ENCODE data around the gene STAT2. TPM values are rescaled to one million over a fixed set of nuclear protein-coding genes. Genes with fewer than 3 reads are reported as not detected.

STAT2 gene
- total RNA-seq, 2 donors from 2014 or later: 108 to 113 TPM

DNA sequence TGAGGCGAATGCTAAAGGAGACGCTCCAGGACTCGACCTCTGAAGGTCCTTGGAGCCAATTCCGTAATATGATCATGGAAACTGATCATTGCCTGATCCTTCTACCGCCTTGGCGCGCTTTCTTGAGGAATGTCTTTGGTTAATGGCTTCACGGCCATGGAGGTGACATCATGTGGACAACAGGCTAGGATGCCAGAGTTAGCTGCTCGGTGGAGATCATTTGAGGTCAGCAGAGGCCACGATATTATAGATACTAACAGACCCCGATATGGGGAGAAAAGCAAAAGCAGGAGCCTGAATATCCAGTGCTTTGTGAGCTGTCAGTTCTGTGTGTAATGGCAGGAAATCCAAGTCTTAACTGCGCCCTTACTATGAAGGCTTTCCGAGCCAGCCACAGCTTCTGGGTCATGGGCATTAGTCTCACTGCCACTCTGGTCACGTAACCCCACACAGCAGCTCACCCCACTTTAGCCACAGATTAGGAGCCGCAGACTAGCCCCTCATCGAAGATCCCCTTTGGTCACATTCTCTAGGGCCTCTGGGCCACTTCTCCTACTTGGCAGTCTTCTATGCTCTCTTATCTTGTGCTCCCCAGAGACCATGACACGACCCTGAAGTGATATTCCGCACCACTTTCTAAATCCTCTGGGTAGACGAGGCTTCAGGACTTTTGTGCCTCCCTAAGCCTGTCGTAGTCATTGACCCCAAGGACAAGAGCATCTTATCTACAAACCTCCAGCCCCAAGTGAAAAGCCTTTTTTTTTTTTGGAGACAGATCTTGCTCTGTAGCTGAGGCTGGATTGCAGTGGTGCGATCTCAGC, 59.1 kb downstream of the STAT2 start:
- no peak for DNase-seq (ENCODE audit: low spot score)
- intact Hi-C loops (cut with DNase I): no loop called here

DNA sequence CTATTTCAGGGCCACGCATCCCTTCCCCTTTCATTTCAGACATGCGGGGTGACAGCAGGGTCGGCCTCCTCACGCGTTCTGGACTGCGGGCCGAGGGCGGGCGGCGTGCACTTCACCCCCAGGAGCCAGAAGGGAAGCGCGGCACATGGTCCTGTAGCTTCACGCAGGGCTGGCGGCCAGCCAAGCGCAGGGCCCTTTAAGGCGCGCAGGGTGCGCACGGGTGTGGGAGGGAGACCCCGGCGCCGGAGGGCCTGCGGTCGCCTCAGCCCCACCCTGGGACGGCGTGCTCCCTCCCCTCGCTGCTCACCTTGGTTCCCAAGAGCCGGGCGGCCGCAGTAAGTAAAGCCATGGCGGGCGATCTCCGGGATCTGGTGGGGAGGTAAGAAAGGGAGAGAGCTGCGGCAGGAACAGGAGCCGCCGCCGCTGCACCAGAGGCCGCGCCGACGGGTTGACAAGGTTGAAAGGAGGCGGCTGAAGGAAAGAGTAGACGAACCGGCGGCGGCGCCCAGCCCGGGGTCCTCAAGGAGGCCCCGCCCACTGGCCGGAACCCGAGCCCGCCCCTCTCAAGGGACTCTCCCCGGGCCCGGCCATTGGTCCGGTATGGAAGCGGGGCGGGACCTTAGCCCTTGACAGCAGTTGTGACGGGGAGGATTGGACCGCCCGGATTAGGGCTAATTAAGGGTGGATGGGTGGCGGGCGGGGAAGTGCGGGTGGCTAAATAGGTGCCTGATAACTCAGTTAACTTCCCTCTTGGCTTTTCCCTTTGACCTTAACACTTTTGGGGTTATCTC, 59.9 kb downstream of the STAT2 start, which contains the start of gene CS:
Gene CS, minus strand, starts transcription at position 478 of the 791 bp plus-strand sequence. Its CDS starts 129 bp downstream, at position 349.
- DNase-seq (ENCODE audit: low spot score): peak; percentile 99
- intact Hi-C loops (cut with DNase I): no loop called here

DNA sequence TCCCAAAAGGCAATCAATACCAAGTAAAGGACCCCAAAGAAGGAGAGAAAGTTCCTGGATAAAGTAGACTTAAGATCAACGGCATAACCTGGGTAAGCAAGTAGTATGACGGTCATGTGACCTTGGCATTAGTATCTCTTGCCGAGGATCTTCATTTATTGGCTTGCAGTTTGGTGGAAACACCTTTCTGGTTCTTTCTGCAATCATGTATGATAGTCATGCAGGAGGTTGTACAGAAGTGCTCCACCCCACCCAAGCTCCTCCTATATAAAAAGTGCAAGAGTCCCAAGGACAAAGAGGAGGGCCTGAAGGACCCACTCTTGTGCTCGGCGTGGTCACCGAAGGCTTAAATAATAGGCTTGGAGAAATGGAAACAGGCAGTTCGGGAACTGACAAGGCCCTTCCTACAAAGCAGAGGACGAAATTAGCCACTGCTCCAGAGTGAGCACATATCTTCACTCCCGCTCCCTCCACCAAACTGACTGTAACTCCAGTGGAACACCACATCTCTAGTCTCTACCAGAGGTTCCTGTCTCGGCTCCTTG, 60.5 kb downstream of the STAT2 start:
- DNase-seq (ENCODE audit: low spot score): no peak
- intact Hi-C loops (cut with DNase I): no loop called here

DNA sequence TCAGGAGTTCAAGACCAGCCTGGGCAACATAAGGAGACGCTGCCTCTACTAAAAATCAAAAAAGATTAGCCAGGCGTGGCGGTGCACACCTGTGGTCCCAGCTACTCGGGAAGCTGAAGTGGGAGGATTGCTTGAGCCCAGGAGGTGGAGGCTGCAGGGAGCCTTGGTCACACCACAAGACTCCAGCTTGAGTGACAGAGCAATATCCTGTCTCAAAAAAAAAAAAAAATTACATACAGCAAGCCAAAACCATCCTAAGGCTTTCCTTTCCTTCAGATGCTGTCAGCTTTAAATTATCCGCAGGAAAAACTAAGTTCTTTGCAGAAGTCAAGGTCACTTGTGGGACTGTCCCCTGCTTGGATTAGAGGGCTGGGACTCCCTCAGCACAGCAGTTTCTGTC, 61.1 kb downstream of the STAT2 start:
- DNase-seq (ENCODE audit: low spot score): no peak
- intact Hi-C loops (cut with DNase I): no loop called here

DNA sequence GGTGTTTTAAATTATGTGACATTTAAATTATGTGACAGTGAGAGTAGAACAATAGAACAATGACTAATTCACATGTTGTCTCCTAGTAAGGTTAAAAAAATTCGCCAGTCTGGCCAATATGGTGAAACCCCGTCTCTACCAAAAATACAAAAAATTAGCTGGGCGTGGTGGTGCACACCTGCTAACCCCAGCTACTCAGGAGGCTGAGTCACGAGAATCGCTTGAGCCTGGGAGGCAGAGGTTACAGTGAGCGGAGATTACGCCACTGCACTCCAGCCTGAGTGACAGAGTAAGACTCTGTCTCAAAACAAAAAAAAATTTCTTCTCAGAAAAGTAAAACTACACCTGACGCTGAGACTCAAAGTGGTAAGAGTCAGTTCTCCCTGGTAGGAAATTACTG, 62.5 kb downstream of the STAT2 start:
- no peak for DNase-seq (ENCODE audit: low spot score)
- intact Hi-C loops (cut with DNase I): no loop called here

DNA sequence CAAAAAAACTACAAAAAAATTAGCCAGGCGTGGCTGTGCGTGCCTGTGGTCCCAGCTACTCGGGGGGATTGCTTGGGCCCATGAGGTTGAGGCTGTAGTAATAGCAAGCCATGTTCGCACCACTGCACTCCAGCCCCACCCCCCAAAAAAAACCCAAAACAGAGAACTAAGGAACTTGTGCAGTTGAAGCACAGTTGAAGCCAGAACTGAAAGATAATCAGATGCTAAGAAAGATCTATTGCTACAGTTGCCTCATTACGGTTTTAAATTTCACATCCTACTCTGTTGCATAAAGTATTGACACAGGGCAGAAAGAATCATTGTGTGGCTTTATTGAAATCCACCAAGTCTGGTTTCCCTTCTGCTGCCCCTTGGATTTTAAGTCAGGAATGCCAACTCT, 63.6 kb downstream of the STAT2 start:
- no peak for DNase-seq (ENCODE audit: low spot score)
- intact Hi-C loops (cut with DNase I): no loop called here

DNA sequence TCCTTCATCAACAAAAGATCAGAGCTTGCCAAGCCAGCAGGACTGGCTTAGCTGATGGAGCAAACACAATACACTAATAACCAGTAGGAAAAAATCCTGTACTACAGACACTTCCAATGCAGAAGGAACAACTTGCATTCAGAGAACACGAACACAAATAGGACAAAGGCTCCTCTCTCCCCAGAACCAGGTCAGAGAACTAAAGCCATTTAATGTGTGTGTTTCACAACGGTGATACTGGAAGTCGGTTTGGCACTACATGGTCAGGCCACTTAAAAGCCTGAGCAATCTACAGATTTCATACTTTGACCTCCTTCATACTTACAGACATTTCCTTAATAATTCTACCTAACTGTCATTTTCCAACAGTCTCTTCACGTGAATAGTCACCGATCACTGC, 66.1 kb downstream of the STAT2 start:
- DNase-seq (ENCODE audit: low spot score): no peak
- intact Hi-C loops (cut with DNase I): no loop called here

Other genes with a start within 250 kb of the STAT2 start
- 1,000 to 10,000 TPM; 2,364 to 2,753 TPM for gene RPL41, start 243.5 kb downstream of the STAT2 start, total RNA-seq
- gene ZC3H10, start 241.8 kb downstream of the STAT2 start, total RNA-seq: 1 to 10 TPM; 7.9 to 8.0 TPM
- 100 to 1,000 TPM; 113 to 120 TPM for gene ESYT1, start 231.8 kb downstream of the STAT2 start, total RNA-seq
- gene MYL6B, start 207.5 kb downstream of the STAT2 start, total RNA-seq: 10 to 100 TPM; 32.9 to 35.7 TPM
- gene MYL6, start 201.7 kb downstream of the STAT2 start, total RNA-seq: 1,000 to 10,000 TPM; 3,219 to 3,986 TPM
- 10 to 100 TPM; 81.0 to 93.9 TPM for gene SMARCC2, start 170.6 kb downstream of the STAT2 start, total RNA-seq
- 10 to 100 TPM; 40.1 to 44.2 TPM for gene RNF41, start 138.2 kb downstream of the STAT2 start, total RNA-seq
- 10 to 100 TPM; 19.9 to 23.1 TPM for gene NABP2, start 135.8 kb downstream of the STAT2 start, total RNA-seq
- gene SLC39A5, start 130.1 kb downstream of the STAT2 start, total RNA-seq: not detected
- gene ANKRD52, start 101.7 kb downstream of the STAT2 start, total RNA-seq: 10 to 100 TPM; 24.6 to 34.5 TPM
- 10 to 100 TPM in 1 of 2 donors, 1 to 10 TPM in 1; 9.6 to 10.1 TPM for gene COQ10A, start 93.2 kb downstream of the STAT2 start, total RNA-seq
- 100 to 1,000 TPM; 109 to 115 TPM for gene CS, start 59.8 kb downstream of the STAT2 start, total RNA-seq
- gene CNPY2, start 44.1 kb downstream of the STAT2 start, total RNA-seq: 10 to 100 TPM; 62.1 to 79.3 TPM
- 10 to 100 TPM; 29.4 to 40.7 TPM for gene PAN2, start 26.1 kb downstream of the STAT2 start, total RNA-seq
- gene IL23A, start 21.2 kb downstream of the STAT2 start, total RNA-seq: not detected
- gene APOF, start 2.8 kb upstream of the STAT2 start, total RNA-seq: not detected
- 1 to 10 TPM; 4.4 TPM for gene TIMELESS, start 89.3 kb upstream of the STAT2 start, total RNA-seq
- gene MIP, start 94.5 kb upstream of the STAT2 start, total RNA-seq: not detected
- gene SPRYD4, start 108.5 kb upstream of the STAT2 start, total RNA-seq: 1 to 10 TPM; 1.7 to 2.3 TPM
- under 1 TPM; 0.24 to 0.69 TPM for gene GLS2, start 128.1 kb upstream of the STAT2 start, total RNA-seq
- gene RBMS2, start 161.7 kb upstream of the STAT2 start, total RNA-seq: 10 to 100 TPM; 57.2 to 60.5 TPM